GM21786 (cell line): ENCODE results near the gene CIC.

ENCODE experiments used
- ATAC-seq: cut with Tn5 transposase; IDR thresholded peaks from one replicate; pipeline ENCODE4 v1.9.1; 2021; ENCODE audit not compliant: unreplicated experiment

CIC gene

DNA sequence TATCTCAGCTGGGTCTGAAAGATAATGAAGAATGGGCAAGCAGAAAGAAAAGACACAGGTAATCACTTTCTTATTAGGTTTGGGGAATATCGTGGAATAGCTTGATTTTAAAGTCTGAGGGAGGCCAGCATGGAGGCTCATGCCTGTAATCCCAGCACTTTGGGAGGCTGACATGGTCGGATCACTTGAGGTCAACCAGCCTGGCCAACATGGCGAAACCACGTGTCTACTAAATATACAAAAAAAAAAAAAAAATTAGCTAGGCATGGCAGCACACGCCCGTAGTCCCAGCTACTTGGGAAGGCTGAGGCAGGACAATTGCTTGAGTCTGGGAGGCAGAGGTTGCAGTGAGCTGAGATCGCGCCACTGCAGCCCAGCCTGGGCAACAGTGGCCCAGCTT is 34.8 kb downstream of the CIC start:
- no peak for ATAC-seq

DNA sequence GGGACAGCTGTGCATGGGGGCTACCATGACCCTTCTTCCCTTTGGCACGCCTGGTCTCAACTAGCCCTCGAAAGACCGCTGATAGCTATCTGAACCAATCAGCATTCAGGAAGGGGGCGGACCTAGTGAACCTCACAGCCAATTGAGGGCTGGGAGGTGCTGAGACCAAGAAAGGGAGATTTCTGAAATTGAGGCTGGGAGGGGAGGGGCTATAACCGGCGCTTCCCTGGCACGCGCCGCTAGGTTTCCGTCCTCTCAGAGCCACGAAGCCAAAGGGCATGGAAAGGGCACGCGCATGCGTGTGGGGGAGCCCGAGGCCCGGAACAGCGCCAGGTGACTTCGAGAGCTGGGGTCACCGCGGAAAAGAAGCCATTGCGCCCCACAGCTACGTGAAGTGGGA is 37.6 kb downstream of the CIC start:
- ATAC-seq: no peak

DNA sequence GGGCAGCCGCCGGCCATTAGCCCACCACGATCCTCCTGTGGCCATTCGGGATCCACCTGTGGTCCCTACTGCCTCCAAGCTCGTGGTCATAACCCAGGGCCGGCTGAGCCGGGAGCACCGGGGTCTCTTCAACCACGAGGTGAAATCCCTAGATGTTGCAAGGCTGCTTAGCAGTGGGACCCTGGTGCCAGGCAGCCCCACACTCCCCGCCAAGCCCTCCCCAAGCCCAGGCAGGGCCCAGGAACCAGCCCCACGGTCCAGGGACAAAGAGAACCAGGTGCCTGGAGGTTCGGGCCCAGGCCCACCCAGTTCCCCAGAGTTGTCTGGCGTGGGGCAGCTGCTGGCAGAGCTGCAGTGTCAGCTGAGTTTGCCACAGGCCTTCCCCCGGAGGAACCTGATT is 40.6 kb downstream of the CIC start:
- no peak for ATAC-seq

DNA sequence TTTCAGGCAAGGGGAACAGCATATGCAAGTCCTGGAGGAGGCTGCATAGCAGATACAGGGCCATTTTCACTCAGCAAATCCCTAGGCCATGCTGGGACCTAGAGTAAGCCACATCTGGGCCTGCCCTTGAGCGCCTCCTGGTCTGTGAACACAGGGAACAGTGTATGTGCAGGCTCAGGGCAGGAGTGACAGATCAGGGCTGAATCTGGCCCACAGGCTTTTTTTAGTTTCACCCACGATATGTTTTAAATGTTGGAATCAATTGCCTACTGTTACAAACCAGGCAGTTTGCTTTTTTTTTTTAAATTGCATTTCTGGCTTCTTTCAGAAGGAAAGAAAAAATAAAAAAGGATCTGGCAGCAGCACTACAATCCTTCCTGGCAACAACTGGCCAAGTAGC is 42.6 kb downstream of the CIC start:
- ATAC-seq: no peak

DNA sequence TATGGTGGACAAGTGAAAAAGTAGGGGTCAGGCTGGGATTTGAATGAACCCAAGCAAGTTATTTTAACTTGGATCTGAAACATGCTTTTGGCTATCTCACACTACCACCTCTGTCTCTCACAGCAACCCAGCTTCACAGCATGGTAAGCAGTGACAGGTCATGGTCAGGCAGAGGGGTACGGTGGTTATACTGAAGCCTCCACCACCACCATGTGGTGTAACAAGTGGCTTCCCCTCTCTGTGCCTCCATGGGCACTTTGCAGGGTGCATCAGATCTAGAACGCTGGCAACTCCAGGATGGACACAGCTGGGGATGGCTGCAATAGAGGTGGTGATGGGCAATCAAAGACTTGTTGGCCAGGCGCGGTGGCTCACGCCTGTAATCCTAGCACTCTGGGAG is 43.3 kb downstream of the CIC start:
- no peak for ATAC-seq

DNA sequence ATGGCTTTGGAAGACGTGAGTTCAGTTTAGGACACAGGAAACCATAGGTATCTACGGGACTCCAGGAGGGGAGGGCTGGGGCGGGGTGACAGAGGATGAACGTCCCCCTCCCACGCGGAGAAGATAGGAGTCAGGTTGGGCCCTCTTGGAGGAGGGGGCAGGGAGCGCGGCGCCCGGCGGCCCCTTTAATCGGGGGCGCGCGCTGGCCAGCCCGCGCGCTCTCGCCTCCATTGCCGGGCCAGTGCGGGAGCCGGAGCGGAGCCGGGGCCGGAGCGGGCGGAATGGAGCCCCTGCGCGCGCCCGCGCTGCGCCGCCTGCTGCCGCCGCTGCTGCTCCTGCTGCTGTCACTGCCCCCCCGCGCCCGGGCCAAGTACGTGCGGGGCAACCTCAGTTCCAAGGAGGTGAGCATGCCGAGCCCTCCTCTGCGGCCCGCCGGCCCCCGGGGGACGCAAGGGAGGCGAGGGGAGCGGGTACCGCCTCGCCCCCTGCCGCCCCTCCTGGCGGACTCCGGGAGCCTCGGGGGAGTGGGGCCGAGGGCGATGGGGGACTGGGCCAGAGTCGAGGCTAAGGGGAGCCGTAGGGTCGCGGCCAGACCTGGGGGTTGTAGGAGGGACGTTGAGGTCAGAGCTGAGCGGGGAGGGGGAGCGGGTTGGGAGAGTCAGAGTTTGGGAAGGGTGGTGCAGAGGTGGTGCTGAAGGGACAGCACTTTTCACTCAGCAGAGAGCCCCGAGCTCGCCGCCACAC is 44.2 kb downstream of the CIC start, which contains the start of gene TMEM145:
TSS of gene TMEM145 (plus strand) at position 214 of the 744 bp plus-strand sequence. CDS start at position 282, 68 bp downstream.
- no peak for ATAC-seq

DNA sequence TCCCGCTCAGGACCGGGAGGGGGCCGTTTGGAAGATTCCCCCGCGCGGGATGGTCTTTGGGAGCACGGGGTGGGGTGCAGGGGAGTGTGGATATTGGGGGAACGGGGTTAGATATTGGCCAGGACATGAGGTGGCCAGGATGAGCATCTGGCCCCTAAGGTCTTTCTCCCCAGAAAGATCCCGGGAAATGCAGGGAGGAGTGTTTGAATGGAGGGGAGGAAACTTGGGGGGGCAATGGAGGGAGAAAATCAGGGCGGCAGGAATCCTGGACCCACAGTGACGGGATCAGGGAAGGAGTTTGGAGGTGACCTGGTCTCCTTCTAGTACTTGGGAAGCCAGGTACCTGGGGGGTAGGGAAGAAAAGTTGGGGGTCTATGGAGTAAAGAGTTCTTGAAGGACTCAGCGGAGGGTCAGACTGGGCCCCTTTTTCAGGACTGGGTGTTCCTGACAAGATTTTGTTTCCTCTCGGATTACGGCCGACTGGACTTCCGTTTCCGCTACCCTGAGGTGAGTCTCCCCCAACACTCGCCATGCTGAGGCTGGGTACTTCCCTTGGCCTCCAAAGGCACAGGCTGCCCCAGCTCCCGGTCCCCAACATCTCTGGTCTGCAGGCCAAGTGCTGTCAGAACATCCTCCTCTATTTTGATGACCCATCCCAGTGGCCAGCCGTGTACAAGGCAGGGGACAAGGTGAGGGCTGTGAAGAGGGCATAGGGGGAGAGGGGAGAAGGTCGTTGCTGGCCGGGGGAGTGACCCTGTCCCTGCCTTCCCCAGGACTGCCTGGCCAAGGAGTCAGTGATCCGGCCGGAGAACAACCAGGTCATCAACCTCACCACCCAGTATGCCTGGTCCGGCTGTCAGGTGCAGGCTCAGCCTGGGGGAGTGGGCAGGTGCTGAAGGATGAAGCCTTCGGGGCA is 45.0 kb downstream of the CIC start:
- ATAC-seq: no peak

DNA sequence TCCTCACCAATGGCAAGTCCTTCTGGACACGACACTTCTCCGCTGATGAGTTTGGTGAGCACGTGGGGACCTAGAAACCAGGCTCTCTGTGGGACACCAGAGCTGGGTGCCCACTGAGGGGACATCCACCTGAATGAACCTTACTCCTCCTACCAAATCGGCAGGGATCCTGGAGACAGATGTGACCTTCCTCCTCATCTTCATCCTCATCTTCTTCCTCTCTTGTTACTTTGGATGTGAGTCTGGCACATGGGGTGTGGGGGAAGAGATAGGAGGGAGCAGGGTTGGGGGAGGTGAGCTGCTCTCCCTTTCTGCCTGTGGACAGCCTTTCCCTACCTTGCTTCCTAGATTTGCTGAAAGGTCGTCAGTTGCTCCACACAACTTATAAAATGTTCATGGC is 46.0 kb downstream of the CIC start:
- ATAC-seq: no peak

DNA sequence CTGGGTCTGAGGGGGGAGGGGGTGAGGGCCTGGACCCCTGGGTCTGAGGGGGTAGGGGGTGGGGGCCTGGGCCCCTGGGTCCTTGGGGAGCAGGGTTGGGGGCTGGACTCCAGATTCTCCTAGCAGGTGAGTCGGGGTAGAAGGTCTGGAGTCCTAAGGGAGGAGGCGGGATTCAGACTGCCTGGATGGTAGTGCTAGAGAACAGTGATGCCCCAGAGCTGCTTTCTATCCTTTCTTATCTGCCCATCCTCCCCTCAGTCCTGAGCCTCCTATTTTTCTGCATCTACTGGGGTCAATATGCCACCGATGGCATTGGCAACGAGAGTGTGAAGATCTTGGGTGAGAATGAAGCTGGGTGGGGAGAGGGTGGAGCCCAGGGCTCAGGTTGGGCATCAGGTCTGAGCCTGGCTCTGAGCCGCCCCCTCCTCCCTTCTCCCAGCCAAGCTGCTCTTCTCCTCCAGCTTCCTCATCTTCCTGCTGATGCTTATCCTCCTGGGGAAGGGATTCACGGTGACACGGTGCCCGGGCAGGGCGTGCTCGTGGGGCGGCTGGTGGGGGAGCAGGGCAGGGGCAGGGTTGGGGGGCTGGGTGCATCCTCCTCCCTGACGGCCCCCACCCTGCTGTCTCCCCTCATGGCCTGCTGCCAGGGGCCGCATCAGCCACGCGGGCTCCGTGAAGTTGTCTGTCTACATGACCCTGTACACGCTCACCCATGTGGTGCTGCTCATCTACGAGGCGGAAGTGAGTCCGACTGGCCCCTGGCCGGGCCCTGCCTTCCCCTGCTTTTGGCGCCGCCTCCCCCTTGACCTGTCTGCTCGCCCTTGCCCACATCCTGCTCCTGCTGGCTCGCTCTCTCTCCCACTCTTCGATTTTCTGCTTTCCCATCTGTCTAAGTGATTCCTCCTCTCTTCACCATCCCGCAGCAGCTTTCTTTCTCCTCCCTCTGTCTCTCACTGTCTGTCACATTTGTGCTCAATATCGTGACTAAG is 47.5 kb downstream of the CIC start:
- ATAC-seq: no peak

DNA sequence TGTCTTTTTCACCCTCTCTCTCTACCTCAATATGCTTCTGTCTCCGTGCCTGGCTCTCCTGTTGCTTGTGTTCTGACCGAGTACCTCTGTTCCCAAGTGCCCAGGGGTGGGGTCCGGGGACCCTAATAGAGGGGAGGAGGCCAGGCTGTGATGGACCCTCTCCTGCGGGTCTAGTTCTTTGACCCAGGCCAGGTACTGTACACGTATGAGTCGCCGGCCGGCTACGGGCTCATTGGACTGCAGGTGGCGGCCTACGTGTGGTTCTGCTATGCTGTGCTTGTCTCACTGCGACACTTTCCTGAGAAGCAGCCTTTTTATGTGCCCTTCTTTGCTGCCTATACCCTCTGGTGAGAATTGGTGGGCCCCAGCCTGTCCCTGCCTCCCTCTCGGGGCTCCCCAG is 48.5 kb downstream of the CIC start:
- ATAC-seq: no peak

DNA sequence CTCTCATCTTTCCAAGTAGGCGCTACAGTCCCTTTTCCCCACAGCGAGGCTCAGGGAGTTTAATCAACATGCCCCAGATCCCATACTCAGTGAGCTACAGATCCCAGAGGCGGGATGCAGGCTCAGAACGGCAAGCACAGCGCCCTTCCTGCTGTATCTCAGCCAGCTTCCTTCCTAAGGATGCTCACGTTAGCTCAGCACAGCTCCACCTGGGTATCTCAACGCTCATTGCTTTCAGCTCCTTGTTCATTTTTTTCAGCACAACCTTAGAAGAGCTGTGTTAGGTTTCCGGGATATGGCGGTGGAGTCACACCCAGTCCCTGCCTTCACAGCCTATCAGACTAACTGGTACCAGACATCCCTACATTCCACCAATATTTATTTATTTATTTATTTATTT is 53.3 kb downstream of the CIC start:
- ATAC-seq: no peak

DNA sequence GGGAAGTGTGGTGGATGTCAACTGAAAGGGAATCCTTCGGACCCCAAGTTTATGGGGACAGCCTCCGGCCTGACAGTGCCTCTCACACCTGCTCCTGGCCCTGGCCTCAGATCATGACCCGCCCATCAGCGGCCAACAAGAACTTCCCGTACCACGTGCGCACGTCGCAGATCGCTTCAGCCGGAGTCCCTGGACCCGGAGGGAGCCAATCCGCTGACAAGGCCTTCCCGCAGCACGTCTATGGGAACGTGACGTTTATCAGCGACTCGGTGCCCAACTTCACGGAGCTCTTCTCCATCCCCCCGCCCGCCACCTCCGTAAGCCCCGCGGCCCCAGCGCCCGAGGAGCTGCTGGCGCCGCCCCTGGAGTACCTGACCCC is 54.4 kb downstream of the CIC start:
- ATAC-seq: no peak

DNA sequence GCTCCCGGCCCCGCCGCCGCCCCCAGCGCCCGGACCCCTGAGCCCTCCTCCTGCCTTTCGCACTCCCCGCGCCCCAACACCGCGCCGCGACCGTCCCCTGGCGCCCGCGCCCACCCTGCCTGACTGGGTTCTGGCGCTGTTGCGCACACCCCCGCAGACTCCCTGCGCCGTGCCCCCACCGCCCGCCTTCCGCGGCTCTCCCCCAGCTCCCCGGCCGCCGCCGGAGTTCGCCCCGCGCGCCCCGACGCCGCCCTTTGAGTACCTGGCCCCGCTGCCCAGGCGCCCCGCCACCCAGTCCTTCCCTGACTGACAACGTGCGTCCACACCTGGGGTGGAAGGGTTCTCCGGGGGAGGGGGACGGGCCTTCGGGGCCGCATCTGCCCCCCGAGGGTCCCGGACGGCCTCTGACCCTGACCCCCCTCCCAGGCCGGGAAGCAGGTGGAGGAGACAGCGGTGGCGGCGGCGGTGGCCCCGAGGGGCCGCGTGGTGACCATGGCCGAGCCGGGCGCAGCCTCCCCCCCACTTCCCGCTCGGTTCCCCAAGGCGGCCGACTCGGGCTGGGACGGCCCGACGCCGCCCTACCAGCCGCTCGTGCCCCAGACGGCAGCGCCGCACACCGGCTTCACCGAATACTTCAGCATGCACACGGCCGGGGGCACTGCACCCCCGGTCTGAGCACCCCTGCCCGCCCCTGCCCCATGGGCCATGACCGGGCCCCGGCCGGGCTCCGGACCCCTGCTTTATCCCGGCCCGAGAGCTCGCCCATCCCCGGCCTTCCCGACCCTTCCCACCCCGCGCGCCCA is 55.0 kb downstream of the CIC start:
- no peak for ATAC-seq

DNA sequence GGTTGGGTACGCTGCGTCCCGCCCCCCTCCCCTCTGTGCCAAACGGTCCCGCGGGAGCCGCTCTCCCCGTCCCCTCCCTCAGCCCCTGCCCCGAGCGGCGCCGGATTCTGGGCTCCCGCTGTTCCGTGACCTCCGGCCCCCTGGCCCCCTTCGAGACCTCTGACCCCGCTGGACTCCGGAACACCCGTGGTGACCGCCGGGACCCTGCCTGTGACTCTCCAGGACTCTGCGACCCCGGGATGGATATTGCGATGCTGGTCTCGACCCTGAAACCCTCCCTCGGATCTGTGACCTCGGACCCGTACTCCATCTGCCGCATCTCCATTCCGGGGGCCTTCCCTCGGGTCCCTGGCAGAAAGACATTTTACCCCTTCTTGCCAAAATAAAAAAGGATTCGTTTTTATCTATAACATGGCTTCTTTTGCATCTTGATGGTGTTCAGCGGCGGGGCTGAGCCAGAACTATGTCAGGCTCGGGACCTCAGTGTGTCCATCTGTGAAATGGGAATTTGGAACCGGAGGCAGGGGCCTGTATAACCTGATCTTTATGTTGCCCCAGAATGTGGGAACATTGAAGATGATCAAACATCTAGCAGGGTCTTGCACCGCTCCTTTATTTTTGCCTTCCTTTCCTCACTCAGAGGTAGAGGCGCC is 55.7 kb downstream of the CIC start:
- ATAC-seq: no peak

DNA sequence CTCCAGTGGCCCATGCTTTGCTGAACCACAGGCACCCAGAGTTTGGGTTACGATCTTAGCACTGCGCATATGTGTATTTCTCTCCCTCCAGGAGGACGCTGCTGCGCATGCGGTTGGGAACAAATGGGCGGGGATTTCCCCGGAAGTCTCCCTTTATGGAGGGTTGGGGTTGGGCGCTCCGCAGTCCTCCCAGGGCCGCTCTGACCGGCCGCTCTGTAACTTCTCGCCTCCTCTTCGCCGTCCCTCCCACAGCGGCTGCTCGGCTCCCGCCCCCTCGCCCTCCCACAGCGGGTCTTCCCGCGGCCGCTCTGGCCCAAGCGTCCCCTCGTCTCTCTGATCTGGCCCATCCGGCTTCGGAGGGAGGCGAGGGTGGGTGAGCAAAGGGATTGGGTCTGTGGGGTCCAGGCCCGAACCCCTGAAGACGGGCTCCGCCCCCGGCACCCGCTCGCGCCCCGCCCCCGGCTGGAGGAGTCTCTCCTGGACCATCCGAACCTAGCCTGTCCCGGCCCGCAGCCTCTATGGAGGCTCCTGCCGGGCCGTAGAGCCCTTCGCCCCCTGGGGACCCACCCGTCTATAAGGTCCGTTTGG is 56.4 kb downstream of the CIC start, which contains the start of gene MEGF8:
TSS of gene MEGF8 (plus strand) at position 328 of the 588 bp plus-strand sequence. CDS start 609 bp downstream, outside the sequence.
- ATAC-seq: peak; percentile 88

DNA sequence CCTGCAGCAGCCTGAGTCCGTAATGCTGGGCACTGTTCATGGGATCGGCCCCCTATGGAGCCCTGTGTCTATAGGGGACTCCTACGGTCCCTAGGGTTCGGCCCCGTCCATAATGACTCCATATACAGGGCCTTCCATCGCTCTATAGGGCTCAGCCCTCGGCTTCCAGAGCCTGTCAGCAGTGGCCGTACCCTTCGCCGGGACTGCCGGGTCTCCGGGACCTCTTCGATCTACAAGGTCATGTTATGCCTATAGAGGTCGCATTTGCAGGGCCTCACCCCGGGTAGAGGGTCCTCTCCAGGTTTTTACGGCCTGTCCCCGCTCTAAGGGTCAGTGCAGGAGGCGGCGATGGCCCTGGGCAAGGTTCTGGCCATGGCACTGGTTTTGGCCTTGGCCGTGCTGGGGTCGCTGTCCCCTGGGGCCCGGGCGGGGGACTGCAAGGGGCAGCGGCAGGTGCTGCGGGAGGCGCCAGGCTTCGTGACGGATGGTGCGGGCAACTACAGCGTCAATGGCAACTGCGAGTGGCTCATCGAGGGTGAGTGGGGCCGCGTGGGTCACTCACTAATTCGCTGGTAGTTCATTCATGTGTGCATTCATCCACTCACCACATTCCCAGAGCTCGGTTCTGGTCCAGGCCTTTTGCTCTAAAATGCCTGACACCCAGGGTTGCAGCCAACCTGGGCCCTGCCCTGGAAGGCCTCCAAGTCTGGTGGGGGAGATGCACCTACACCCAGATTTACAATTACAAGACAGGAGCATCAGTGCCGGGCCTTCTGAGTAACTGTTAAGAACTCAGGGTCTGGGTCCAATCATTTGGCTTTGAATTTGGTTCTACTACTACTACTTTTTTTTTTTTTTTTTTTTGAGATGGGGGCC is 57.1 kb downstream of the CIC start:
- ATAC-seq: no peak

DNA sequence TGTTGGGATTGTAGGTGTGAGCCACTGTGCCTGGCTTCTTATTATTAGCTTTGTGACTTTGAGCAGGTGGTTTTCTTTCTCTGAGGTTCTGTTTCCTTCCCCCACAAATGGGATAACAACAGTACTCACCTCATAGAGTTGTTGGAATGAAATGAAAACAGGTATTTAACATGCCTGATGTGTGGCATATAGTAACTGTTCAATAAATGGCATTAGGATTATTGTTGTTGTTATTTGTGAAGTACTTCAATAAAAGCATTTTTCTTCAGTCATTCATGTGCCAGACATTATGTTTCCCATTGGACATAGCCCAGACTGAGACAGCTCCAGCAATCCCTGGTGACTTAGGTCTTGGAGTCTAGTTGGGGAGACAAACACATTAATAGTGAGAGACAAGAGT is 57.9 kb downstream of the CIC start:
- ATAC-seq: no peak

DNA sequence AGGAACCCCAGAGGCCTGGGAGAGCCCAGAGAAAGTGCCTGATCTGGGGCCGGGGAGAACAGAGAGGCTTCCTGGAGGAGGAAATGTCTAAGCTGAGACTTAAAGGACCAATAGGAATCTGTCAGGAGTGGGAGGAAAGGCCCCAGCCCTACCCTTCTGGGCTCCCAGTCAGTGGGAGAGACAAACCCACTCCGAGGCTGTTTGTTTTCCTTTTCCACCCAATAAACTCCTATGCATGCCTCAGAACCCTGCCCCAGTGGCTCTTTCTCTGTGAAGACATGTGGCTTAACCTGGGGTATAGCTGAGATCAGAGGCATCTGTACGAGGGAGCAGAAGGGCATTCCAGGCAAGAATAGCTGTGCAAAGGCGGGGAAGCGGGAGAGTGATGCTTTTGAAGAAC is 58.3 kb downstream of the CIC start:
- ATAC-seq: no peak
